LNCaP clone FGC (cell line): Measurements from ENCODE around the gene PTGFR.

Experiments
- DNase-seq: peaks from one replicate; pipeline ENCODE4 v3.0.0-alpha.2; 2011; ENCODE audit warnings: low read depth
- H3K4me3 ChIP-seq: 2 replicates; pipeline ENCODE4 v1.5.1; 2011; ENCODE audit warnings: mild to moderate bottlenecking, low read depth, low read length, control low read depth
- TF ChIP-seq, protein P1 (sequence below): IDR thresholded peaks from 2 replicates; pipeline ENCODE4 v1.5.1; 2012; ENCODE audit warnings: mild to moderate bottlenecking; ENCODE audit not compliant: control insufficient read depth, insufficient read depth; ENCODE audit errors: extremely low read depth

Gene PTGFR

DNA sequence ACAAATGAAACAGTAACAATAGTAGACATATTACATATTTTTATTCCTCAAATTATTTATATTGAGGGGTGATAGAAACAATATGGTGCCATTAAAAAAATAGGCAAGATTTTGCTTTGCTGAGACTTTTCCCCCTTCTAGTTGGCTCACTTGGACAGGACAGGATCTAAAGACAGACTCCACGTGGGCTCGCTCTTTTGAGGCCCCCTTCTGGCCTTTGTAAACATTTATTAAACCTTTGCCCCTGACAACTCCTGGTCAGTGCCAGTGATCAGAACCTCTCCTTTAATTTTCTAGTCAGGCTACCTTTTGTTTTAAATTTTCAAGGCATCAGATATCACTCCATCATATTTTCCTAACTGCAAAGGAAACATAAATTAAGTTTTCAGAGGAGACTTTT, 79.8 kb downstream of the PTGFR start:
- no peak overlapping the region for H3K4me3 ChIP-seq
- TF ChIP-seq, protein P1, sequence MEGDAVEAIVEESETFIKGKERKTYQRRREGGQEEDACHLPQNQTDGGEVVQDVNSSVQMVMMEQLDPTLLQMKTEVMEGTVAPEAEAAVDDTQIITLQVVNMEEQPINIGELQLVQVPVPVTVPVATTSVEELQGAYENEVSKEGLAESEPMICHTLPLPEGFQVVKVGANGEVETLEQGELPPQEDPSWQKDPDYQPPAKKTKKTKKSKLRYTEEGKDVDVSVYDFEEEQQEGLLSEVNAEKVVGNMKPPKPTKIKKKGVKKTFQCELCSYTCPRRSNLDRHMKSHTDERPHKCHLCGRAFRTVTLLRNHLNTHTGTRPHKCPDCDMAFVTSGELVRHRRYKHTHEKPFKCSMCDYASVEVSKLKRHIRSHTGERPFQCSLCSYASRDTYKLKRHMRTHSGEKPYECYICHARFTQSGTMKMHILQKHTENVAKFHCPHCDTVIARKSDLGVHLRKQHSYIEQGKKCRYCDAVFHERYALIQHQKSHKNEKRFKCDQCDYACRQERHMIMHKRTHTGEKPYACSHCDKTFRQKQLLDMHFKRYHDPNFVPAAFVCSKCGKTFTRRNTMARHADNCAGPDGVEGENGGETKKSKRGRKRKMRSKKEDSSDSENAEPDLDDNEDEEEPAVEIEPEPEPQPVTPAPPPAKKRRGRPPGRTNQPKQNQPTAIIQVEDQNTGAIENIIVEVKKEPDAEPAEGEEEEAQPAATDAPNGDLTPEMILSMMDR, result no peak
- no peak for DNase-seq

GRCh38 chr1:78577257-78578100, 86.7 kb downstream of the PTGFR start:
- TF ChIP-seq, protein P1, result no peak
- no peak for DNase-seq
- H3K4me3 ChIP-seq, result no peak overlapping the region

- TF ChIP-seq, protein P1, result no peak
Observed at GRCh38 chr1:78586572-78586971, 95.8 kb downstream of the PTGFR start.

GRCh38 chr1:78587211-78587610, 96.4 kb downstream of the PTGFR start:
- no peak overlapping the region for H3K4me3 ChIP-seq
- DNase-seq, result no peak
- TF ChIP-seq, protein P1, result no peak

More at GRCh38 chr1:78586572-78586971, 95.8 kb downstream of the PTGFR start:
- DNase-seq, result no peak
- H3K4me3 ChIP-seq, result no peak overlapping the region
